GM12878 (cell line): Measurements from ENCODE around the gene SLC31A2.

Experiments
- BHLHE40 ChIP-seq, 2 experiments: fragments of 450-650 bp in 1 of 2; IDR thresholded peaks; 2 replicates each; pipeline ENCODE4 v1.6.1; 2011 to 2017; ENCODE audit warnings: low read depth in 2 of 2, borderline replicate concordance in 1 of 2, improper control_type of control experiment in 1 of 2, low read length in 1 of 2, mild to moderate bottlenecking in 1 of 2
- MEF2A ChIP-seq: IDR thresholded peaks from 2 replicates; pipeline ENCODE4 v1.6.1; 2011; ENCODE audit warnings: low read depth, mild to moderate bottlenecking, low read length, moderate library complexity; ENCODE audit not compliant: insufficient read depth
- NFIC ChIP-seq: IDR thresholded peaks from 2 replicates; pipeline ENCODE4 v1.6.1; 2012; ENCODE audit warnings: low read depth, mild to moderate bottlenecking, inconsistent platforms, low read length, moderate library complexity
- POLR2AphosphoS5 ChIP-seq: IDR thresholded peaks from 2 replicates; pipeline ENCODE4 v1.6.1; 2011; ENCODE audit warnings: mild to moderate bottlenecking, low read length, inconsistent platforms
- RFX5 ChIP-seq: IDR thresholded peaks from 2 replicates; pipeline ENCODE4 v1.6.1; 2011; ENCODE audit warnings: low read depth, low read length, improper control_type of control experiment
- ZNF24 ChIP-seq: fragments of 450-650 bp; IDR thresholded peaks from 2 replicates; pipeline ENCODE4 v1.6.1; 2017; ENCODE audit warnings: antibody characterized with exemption, mild to moderate bottlenecking
- TF ChIP-seq, protein P1 (sequence below), 3 experiments: IDR thresholded peaks in 2 of 3; conservative IDR thresholded peaks in 1 of 3; 2 replicates each; pipeline ENCODE4 v1.5.1; 2011; ENCODE audit warnings: low read depth in 3 of 3, low read length in 3 of 3, mild to moderate bottlenecking in 3 of 3, control low read depth in 2 of 3, moderate library complexity in 2 of 3, inconsistent platforms in 1 of 3, mixed read lengths in 1 of 3; ENCODE audit not compliant: control insufficient read depth in 2 of 3, insufficient read depth in 1 of 3; ENCODE audit errors: extremely low read depth in 1 of 3
- TF ChIP-seq, protein P2 (sequence below): fragments of 450-650 bp; IDR thresholded peaks from 2 replicates; pipeline ENCODE4 v1.6.1; 2017; ENCODE audit warnings: mild to moderate bottlenecking, moderate library complexity

DNA sequence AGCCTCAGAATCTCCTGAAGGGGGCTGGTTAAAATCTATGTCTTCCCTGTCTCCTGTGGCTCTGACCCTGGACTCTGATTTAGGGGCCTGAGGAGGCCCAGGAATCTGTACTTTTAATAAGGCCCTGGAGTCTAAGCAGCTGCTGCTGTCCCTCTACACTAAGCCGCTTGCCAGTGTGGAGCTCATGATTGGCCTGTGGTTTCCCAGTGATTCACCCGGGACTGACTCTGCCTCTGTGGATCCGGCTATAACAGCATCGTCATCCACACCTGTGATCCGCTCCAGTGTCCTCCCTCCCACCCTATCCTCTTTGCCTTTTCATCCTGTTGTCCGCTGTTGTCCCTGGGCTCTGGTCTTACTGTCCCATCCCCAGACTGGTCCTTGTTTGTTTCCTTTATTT is 3.7 kb downstream of the SLC31A2 start:
- no peak for TF ChIP-seq RFX5
- TF ChIP-seq, protein P1, sequence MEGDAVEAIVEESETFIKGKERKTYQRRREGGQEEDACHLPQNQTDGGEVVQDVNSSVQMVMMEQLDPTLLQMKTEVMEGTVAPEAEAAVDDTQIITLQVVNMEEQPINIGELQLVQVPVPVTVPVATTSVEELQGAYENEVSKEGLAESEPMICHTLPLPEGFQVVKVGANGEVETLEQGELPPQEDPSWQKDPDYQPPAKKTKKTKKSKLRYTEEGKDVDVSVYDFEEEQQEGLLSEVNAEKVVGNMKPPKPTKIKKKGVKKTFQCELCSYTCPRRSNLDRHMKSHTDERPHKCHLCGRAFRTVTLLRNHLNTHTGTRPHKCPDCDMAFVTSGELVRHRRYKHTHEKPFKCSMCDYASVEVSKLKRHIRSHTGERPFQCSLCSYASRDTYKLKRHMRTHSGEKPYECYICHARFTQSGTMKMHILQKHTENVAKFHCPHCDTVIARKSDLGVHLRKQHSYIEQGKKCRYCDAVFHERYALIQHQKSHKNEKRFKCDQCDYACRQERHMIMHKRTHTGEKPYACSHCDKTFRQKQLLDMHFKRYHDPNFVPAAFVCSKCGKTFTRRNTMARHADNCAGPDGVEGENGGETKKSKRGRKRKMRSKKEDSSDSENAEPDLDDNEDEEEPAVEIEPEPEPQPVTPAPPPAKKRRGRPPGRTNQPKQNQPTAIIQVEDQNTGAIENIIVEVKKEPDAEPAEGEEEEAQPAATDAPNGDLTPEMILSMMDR (IDR thresholded peaks at IDR 0.05 in 2 of 3, conservative IDR thresholded peaks at IDR 0.05 in 1 of 3; ENCODE audit: control insufficient read depth in 2 of 3, extremely low read depth in 1 of 3, insufficient read depth in 1 of 3, low read depth in 3 of 3, low read length in 3 of 3) = no peak
- TF ChIP-seq, protein P2, sequence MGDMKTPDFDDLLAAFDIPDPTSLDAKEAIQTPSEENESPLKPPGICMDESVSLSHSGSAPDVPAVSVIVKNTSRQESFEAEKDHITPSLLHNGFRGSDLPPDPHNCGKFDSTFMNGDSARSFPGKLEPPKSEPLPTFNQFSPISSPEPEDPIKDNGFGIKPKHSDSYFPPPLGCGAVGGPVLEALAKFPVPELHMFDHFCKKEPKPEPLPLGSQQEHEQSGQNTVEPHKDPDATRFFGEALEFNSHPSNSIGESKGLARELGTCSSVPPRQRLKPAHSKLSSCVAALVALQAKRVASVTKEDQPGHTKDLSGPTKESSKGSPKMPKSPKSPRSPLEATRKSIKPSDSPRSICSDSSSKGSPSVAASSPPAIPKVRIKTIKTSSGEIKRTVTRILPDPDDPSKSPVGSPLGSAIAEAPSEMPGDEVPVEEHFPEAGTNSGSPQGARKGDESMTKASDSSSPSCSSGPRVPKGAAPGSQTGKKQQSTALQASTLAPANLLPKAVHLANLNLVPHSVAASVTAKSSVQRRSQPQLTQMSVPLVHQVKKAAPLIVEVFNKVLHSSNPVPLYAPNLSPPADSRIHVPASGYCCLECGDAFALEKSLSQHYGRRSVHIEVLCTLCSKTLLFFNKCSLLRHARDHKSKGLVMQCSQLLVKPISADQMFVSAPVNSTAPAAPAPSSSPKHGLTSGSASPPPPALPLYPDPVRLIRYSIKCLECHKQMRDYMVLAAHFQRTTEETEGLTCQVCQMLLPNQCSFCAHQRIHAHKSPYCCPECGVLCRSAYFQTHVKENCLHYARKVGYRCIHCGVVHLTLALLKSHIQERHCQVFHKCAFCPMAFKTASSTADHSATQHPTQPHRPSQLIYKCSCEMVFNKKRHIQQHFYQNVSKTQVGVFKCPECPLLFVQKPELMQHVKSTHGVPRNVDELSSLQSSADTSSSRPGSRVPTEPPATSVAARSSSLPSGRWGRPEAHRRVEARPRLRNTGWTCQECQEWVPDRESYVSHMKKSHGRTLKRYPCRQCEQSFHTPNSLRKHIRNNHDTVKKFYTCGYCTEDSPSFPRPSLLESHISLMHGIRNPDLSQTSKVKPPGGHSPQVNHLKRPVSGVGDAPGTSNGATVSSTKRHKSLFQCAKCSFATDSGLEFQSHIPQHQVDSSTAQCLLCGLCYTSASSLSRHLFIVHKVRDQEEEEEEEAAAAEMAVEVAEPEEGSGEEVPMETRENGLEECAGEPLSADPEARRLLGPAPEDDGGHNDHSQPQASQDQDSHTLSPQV = no peak
- TF ChIP-seq NFIC = no peak
- no peak for TF ChIP-seq BHLHE40 (IDR thresholded peaks at IDR 0.05; ENCODE audit: borderline replicate concordance in 1 of 2, low read depth in 2 of 2, low read length in 1 of 2)
- no peak for TF ChIP-seq MEF2A
- no peak for TF ChIP-seq POLR2AphosphoS5
- TF ChIP-seq ZNF24 = no peak
